Neural cell (in vitro differentiated cells): Measurements from ENCODE around the gene FAM193B. TPM values are rescaled to one million over a fixed set of nuclear protein-coding genes. Genes with fewer than 3 reads are reported as not detected.

Source experiments
- H2AFZ ChIP-seq: fragments of 200-600, 300-800 bp; sonication (generic), shearing (Covaris generic); 2 replicates; pipeline ENCODE4 v1.6.0; 2014; ENCODE audit warnings: low read depth, mild to moderate bottlenecking, antibody characterized with exemption, low read length, moderate library complexity
- H3F3A ChIP-seq: fragments of 200-600 bp; shearing (Covaris generic); 2 replicates; pipeline ENCODE4 v1.6.1; 2016; ENCODE audit warnings: mild to moderate bottlenecking, moderate library complexity, mixed read lengths, antibody characterized with exemption, low read length; ENCODE audit not compliant: insufficient read depth, poor library complexity, severe bottlenecking
- H3K27ac ChIP-seq: fragments of 200-600, 300-800 bp; sonication (generic), shearing (Covaris generic); 2 replicates; pipeline ENCODE4 v1.5.1; 2014; ENCODE audit warnings: mild to moderate bottlenecking, low read length, moderate library complexity
- H3K27me3 ChIP-seq: fragments of 300-800, 200-600 bp; sonication (generic), shearing (Covaris generic); 2 replicates; pipeline ENCODE4 v1.6.0; 2014; ENCODE audit warnings: mild to moderate bottlenecking, low read depth, low read length, moderate library complexity; ENCODE audit not compliant: insufficient read depth
- H3K36me3 ChIP-seq: fragments of 300-800, 200-600 bp; sonication (generic), shearing (Covaris generic); 2 replicates; pipeline ENCODE4 v1.5.1; 2014; ENCODE audit warnings: mild to moderate bottlenecking, antibody characterized with exemption, low read length, moderate library complexity; ENCODE audit not compliant: insufficient read depth
- H3K4me2 ChIP-seq: fragments of 300-800, 200-600 bp; sonication (generic), shearing (Covaris generic); 2 replicates; pipeline ENCODE4 v1.6.0; 2014; ENCODE audit warnings: mild to moderate bottlenecking, low read length
- H3K4me3 ChIP-seq: fragments of 300-800, 200-600 bp; sonication (generic), shearing (Covaris generic); 2 replicates; pipeline ENCODE4 v1.5.1; 2014; ENCODE audit warnings: mild to moderate bottlenecking, low read length, moderate library complexity
- H3K79me2 ChIP-seq: fragments of 200-600 bp; shearing (Covaris generic); replicated peaks from 2 replicates; pipeline ENCODE4 v1.6.0; 2014; ENCODE audit warnings: mild to moderate bottlenecking, low read length, moderate library complexity; ENCODE audit not compliant: insufficient read depth
- H3K9ac ChIP-seq: fragments of 300-800, 200-600 bp; sonication (generic), shearing (Covaris generic); 2 replicates; pipeline ENCODE4 v1.6.1; 2016; ENCODE audit warnings: mild to moderate bottlenecking, low read length, mixed read lengths
- H3K9me2 ChIP-seq: fragments of 200-600 bp; shearing (Covaris generic); 2 replicates; pipeline ENCODE4 v1.6.1; 2016; ENCODE audit warnings: mild to moderate bottlenecking, low read length, mixed read lengths; ENCODE audit not compliant: insufficient read depth
- H3K9me3 ChIP-seq: fragments of 200-600, 300-800 bp; sonication (generic), shearing (Covaris generic); 2 replicates; pipeline ENCODE4 v1.6.1; 2016; ENCODE audit warnings: mild to moderate bottlenecking, mixed run types, low read length, moderate library complexity, mixed read lengths
- H4K20me1 ChIP-seq: fragments of 200-600 bp; shearing (Covaris generic); 2 replicates; pipeline ENCODE4 v1.6.1; 2016; ENCODE audit warnings: mild to moderate bottlenecking, mixed run types; ENCODE audit not compliant: insufficient read depth
- CTCF ChIP-seq: fragments of 450-650 bp; IDR thresholded peaks from 2 replicates; pipeline ENCODE4 v1.5.1; 2014; ENCODE audit warnings: antibody characterized with exemption, mild to moderate bottlenecking, moderate library complexity; ENCODE audit not compliant: poor library complexity, severe bottlenecking
- EP300 ChIP-seq: fragments of 450-650 bp; conservative IDR thresholded peaks from 2 replicates; pipeline ENCODE4 v1.6.1; 2014; ENCODE audit warnings: antibody characterized with exemption, mild to moderate bottlenecking, moderate library complexity; ENCODE audit not compliant: poor library complexity, severe bottlenecking
- EZH2 ChIP-seq: fragments of 200-600, 300-800 bp; shearing (Covaris generic), sonication (generic); IDR thresholded peaks from 2 replicates; pipeline ENCODE4 v1.6.1; 2014; ENCODE audit warnings: antibody characterized with exemption, low read length, borderline replicate concordance, mild to moderate bottlenecking; ENCODE audit not compliant: insufficient read depth, poor library complexity, severe bottlenecking
- MXI1 ChIP-seq: fragments of 450-650 bp; conservative IDR thresholded peaks from 2 replicates; pipeline ENCODE4 v1.6.1; 2014; ENCODE audit warnings: antibody characterized with exemption, mild to moderate bottlenecking; ENCODE audit not compliant: poor library complexity, severe bottlenecking
- POLR2AphosphoS5 ChIP-seq: IDR thresholded peaks from 2 replicates; pipeline ENCODE4 v1.6.1; 2012
- RAD21 ChIP-seq: fragments of 450-650 bp; conservative IDR thresholded peaks from 2 replicates; pipeline ENCODE4 v1.6.1; 2014; ENCODE audit warnings: antibody characterized with exemption, mild to moderate bottlenecking, moderate library complexity
- REST ChIP-seq: IDR thresholded peaks from 2 replicates; pipeline ENCODE4 v1.6.1; 2012; ENCODE audit warnings: borderline replicate concordance
- SMC3 ChIP-seq: fragments of 450-650 bp; conservative IDR thresholded peaks from 2 replicates; pipeline ENCODE4 v1.6.1; 2014; ENCODE audit warnings: antibody characterized with exemption, mild to moderate bottlenecking, moderate library complexity; ENCODE audit not compliant: poor library complexity
- TAF1 ChIP-seq: IDR thresholded peaks from 2 replicates; pipeline ENCODE4 v1.6.1; 2012; ENCODE audit warnings: low read depth
- polyA plus RNA-seq: library from polyadenylated mRNA; depleted of rRNA; stranded (reverse); fragments of >200 nt; gene quantifications from 2 replicates; pipeline ENCODE4 v1.2.3, GENCODE V29; 2014

The FAM193B gene
- polyA plus RNA-seq, 1 donor from 2014 or later, result 79.2 TPM

- Histone ChIP-seq H3K9me3 (no peaks in the 10 kb centered on the region), H3K27me3 (no peaks in the 10 kb centered on the region), H3F3A (no peaks in the 10 kb centered on the region), H3K36me3 (peaks cover 4% of the 10 kb centered on the region), H3K27ac (peak within 1 kb of the TSS; percentile 88), H4K20me1 (no peaks in the 10 kb centered on the region), H3K4me2 (peak within 1 kb of the TSS; percentile 84), H3K9me2 (no peaks in the 10 kb centered on the region), H3K4me3 (peak within 1 kb of the TSS; percentile 80), H3K79me2 (peaks cover 11% of the 10 kb centered on the region), H3K9ac (peak within 1 kb of the TSS; percentile 80), H2AFZ (peak within 1 kb of the TSS; percentile 62)
- TF ChIP-seq TAF1 (peak; percentile 70), MXI1 (peak; percentile 96), EZH2 (no peak), SMC3 (peak; percentile 37), CTCF (no peak), REST (peak; percentile 56), RAD21 (peak; percentile 24), EP300 (peak; percentile 80), POLR2AphosphoS5 (peak; percentile 88)
These were observed 37.5 kb downstream of the FAM193B start, which contains the start of gene DDX41 for GRCh38 chr5:177516601-177517568. TSS of gene DDX41 (minus strand) at chr5:177516961. CDS start at chr5:177516945, 16 bp downstream.

GRCh38 chr5:177515580-177515979 is 38.8 kb downstream of the FAM193B start:
- Histone ChIP-seq H3K27me3 (no peaks in the 10 kb centered on the region), H3K9me2 (no peaks in the 10 kb centered on the region), H3K4me2 (peak overlapping the region; percentile 84), H2AFZ (no peak overlapping the region), H3K27ac (no peak overlapping the region), H3F3A (no peaks in the 10 kb centered on the region), H3K4me3 (peak overlapping the region; percentile 80), H3K36me3 (peaks cover 4% of the 10 kb centered on the region), H3K9me3 (no peaks in the 10 kb centered on the region), H4K20me1 (no peaks in the 10 kb centered on the region), H3K79me2 (peaks cover 11% of the 10 kb centered on the region), H3K9ac (peak overlapping the region; percentile 80)
- TF ChIP-seq CTCF (no peak), RAD21 (no peak), SMC3 (no peak), EZH2 (no peak), REST (no peak), MXI1 (no peak), TAF1 (no peak), EP300 (no peak)
